GM19023 (cell line): Measurements from ENCODE around the gene NR2F1.
A peak's percentile ranks its signal among the peaks of the same experiment; 100 is the strongest.

Experiments used
- ATAC-seq: cut with Tn5 transposase; IDR thresholded peaks from one replicate; pipeline ENCODE4 v1.9.1; 2021; ENCODE audit warnings: mild to moderate bottlenecking, moderate library complexity; ENCODE audit not compliant: unreplicated experiment

NR2F1 gene

DNA sequence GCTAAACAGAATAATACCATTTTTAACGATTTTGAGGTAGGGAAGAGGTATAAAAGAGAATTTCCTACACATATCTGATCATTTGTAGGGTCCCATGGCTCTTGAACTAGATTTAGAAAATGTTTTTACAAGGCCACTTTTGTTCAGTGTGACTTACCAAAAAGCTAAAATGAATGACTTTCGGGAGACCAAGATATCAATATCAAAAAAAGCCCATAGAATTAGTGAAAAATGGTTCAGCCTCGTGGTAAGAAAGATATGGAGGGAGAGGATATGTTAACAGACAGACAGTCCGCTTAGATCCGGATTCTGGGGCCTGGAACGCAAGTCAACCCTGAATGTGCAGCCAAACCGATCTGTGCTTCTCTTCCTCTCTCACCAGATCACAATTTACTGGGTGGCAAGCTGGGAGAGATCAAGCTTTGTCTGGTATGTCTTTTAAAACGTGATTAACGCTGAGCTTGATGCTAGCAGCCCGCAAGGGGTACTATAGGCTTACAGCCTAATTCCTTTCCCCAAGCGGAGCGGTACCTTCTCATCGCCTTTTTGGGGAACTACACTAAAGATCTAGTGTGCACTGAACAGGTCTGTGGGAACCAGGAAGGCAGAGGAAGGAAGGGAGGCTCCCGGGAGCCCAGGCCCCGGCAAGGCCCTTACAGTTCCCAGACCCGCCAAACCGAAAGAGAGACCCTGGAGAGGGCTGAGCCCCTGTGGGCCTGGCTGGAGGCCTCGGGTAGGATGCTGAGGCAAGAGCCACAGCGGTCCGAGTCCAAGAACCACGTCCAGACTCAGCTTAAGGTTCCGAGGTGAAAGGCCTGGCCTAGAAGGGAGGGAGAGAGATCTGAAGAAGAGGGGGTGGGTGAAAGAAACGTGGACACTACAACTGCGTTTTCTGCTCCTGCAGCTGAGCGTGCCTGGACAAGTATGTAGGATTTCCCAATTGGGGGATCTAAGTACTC lies 4.9 kb upstream of the NR2F1 start:
- ATAC-seq, result no peak

DNA sequence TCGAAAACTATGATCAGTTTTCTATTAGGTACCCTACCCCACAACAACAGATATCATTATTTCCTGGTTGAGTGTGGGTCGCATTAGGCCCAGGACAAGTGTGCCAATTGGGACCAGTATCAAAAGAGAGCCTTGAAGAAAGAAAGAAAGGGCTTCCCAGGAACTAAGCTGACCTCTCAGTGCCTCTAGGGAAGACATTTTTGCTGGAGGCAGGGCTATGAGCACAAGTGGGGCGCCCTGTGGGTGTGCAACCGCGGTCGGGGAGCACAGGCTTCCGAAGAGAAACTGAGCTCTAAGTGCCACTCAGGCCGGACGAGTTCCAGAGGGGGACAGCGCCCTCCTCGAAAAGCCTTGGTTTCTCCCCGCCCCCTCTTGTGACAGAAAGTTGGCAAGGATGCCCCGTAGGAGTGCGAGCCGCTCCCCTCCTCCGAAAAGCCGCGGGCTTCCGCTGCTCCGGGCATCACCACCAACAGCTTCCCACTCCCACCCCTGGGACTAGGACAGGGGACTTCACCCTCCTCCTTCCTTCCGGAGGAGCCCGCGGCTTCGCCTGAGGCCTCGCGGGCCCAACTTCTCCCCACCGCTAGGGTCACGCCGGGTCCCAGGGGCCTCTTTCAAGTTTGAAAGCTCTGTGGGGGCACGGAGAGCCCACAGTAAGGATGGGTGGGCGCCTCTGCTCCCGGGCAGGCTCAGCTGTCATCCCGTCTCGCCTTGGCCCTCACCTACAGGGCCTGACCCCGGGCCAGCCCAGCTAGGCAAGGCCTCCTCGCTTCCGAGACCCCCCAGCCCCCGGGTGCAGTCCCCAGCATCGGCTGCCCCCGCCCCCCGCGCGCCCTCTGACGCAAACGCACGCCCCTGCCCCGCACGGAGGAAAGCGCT lies 4.0 kb upstream of the NR2F1 start:
- ATAC-seq, result no peak

DNA sequence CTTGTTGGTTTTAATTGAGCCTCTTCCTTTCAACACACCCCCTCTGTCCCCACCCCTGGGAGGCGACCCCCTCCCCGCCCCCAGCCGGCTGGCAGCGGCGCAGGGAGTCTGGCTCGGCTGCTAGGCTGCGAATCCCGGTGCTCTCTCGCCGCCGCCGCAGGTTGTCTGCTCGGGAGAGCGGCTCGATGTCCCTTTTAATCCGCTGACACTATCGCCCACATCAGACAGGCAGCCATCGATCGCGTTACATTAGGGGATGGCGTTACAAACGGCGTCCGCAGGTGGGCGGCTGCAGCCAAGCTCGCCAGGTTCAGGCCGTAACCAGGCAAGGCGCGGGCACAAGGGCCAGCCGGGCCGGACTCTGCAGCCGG lies 3.3 kb upstream of the NR2F1 start:
- no peak for ATAC-seq

DNA sequence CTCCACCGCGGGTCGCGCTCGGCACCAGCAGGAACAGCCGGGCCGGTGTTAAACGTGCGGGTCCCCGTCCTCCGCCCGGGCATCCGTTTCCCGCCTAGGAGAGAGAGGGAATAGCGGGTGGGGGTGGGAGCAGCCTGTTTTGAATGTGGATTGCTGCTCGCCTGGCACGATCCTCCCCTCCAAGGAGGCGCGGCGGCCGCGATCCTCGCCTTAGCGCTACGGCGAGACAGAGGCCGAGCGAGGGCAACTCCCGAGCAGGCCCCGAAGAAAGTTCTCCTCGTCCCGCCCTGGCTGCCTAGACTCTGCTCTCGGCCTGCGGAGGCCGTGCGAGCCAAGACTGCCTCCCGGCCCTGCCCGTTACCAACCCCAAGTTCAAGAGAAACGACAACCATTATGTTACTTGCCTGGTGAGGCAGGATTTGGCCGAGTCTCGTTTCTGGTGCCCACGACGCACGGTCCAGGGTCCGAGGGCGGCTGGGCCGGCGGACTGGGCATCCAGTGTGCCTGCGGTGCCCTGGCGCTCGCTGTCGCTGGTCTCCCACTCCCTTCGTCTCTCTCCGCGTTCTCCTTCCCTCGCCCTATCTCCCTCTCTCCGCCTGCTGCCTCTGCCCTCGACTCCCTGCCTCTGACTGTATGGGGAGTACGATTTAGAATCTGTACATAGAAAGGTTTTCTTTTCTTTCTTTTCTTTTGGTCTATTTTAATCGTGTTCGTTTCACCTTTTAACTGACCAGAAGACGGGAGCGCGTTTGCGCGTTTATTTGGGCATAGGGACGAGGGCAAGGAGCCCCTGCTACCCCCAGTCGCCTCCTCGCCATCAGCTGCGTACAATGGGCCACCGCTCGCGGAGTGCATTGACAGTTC lies 2.7 kb upstream of the NR2F1 start:
- no peak for ATAC-seq

DNA sequence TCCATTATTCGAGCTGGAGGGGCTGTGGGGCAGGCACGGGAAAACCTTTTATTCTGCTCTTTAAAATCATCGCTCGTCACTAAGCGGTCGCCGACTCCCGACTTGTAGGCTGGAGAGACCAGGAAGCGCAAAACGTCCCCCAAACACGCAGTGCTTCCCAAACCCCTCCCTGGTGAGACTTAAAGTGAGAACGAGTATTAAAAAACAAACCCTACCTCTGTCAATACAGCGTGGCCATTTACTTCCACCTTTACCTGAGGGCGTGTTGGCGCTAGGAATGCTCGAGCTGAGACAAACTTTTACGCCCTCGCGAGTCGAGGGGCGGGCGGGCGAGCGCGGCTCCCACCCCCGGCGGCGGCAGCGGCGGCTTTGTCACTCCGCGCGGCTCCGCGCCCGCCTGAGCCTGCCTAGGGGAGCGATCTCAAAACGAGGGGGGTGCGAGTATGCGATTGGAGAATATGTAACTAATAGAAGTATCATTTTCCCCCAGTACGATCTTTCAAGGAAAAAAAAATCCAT lies 2.0 kb upstream of the NR2F1 start, which contains the start of gene NR2F1-AS1:
Gene NR2F1-AS1, minus strand, starts transcription at position 293 of the 519 bp plus-strand sequence.
- ATAC-seq, result peak; percentile 30

DNA sequence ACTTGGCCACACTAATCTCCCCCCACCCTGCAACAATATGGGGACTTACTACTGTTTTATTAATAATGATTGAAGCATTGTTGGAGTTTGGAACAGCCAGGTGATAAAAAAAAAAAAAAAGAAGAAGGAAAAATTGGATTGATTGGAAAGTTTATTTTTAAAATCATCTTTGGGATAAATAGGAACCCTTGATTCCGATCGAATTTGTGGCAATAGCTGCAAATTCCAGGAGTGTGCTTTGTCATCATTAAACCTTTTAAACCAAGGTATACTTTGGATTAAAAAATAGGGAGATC lies 907 bp upstream of the NR2F1 start:
- ATAC-seq, result no peak

DNA sequence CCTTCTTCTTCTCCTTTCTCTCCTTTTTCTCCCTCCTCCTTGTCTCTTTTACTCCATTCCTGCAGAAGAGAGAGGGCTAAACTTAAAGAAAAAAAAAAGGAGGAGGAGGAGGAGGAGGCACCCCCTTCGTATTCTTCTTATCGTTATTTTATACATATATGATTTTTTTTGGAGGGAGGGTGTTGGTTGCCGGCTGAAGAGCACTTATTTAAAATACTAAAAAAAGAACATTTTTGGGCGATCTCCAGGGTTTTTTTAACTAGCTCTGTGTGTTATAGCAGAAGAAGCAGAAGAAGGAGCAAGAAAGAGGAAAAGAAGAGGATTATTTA lies 381 bp downstream of the NR2F1 start:
- ATAC-seq, result no peak

DNA sequence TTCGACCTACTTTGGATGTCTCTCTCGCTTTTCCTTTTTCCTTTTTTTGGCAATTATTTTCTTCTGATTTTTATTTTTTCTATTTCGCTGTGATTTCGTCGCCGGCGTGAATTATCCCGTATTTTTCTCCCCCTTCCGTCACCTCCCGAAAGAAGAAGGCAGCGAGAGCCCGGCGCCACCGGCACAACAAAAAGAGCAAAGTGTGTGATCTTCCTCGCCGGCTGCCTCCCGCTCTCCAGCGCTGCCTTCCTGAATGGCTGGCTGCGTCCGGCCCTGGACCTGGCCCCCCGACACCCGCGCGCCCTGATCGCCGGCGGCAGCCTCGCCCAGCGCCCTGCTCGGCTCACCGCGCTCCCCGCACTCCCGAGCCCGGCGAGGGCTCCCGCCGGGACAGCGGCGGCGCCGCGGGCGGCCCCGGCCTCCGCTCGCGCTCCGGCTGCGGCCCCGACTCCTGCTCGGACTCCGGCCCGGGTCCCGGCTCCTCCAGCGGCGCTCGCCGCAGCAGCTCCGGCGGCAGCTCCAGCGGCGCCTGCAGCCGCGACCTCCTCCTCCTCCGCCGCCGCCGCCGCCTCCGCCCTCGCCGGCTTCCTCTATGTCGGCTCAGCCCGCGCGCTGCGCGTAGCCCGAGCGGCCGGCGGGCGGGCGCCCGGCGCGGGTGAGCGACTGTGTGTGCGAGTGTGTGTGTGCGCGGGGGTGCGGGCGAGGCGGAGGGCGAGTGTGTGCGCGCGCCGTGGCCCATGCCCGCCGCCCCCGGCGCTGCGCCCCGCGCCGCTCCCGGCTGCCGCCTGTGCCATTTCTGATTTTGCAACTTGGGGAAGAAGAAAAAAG lies 960 bp downstream of the NR2F1 start:
- ATAC-seq, result peak; percentile 25

DNA sequence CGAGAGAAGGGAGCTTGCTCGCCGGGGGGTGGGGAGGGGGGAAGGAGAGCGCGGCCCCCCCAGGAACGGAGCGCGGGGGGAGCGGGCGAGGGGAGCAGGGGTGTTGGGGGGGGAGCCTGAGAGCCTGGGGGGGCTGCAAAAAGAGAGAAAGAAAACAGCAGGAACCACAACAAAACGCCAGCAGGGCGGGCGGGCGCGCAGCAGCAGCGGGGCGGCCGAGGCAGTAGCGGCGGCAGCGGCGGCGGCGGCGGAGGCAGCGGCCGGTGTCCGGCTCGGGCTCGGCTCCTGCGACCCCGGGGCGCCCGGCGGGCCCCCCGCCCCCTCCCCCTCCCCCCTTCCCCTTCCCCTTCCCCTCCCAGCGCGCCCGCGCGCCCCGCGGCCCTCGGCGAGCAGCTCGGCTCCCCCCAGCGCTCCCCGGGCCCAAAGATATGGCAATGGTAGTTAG lies 1.6 kb downstream of the NR2F1 start:
- no peak for ATAC-seq

DNA sequence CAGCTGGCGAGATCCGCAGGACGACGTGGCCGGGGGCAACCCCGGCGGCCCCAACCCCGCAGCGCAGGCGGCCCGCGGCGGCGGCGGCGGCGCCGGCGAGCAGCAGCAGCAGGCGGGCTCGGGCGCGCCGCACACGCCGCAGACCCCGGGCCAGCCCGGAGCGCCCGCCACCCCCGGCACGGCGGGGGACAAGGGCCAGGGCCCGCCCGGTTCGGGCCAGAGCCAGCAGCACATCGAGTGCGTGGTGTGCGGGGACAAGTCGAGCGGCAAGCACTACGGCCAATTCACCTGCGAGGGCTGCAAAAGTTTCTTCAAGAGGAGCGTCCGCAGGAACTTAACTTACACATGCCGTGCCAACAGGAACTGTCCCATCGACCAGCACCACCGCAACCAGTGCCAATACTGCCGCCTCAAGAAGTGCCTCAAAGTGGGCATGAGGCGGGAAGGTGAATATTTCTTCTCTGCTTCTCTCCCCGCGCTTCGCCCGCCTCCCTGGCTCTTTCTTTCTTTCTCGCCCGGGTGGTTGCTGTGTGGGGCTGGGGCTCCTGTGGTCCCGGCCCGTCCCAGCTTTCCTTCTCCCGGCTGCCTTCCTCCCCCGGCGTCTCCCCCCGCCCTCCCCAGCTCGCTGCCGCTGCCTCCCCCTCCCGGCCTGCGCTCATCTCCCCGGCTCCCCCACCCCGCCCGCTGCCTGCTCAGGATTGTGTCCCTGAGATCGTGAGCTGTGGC lies 2.2 kb downstream of the NR2F1 start:
- no peak for ATAC-seq

DNA sequence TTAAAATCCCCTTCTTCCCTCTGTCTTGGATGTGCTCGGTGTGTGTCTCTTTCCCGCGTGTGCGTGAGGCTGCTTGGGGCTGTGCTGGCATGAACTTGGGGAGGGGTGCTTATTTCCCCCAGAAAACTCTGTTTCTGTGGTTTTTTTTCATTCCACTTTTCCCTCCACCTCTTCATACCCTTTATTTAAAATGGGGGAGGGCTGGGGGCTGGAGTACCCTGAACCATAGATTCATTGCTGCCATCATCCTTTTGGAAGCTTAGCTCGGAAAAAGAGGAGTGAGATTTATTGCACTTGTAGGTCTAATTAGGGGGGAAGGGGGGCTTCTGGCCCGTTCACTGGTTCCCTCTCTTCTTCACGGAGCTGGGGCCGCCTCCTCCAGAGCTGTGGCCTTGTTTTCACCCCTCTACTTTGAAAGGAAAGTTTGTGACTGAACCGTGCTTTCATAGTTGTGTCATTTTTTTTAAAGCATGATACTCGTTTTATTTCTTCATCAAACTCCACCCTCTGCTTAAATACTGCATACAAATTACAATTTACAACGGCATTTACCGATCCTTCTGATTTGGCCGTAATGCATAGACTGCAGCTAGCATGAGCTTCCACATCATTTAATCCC lies 2.9 kb downstream of the NR2F1 start:
- no peak for ATAC-seq

DNA sequence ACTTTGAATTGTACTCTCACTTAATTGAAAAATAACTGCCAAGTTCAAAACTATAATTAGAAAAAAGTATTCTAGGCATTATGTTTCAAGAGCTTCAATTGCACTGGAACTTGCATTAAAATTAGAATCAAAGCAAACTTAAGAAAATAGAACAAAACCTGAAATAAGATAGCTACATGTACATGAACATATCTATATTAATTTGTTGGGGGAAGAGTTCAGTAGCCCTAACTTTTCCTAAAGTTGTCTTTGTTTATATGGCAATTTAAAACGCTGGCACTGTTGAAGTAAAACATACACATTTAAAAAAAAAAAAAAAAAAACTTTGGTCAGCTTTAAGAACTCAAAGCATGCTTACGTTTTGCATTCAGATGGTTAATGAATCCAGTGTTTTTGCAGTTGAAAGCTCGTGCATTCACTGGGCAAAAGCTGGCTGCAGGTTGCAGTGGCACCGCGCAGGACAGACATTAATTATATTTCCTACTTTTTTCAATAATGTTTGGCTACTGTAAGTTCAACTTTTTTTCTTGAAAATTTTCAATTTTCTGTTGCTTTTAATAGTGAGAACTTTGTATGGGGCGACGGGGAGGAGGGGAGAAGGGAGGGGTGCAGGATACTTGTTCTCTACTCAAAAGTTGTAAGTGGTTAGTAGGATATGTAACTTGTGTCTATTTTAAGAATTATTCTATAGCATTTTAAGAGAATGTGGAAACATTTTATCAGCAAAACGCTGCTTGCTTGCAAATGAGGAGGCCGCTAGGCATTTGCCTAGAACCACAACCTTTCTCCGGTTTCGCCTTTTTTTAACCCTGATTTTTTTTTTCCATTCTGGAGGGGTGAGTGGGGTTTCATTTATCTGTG lies 3.9 kb downstream of the NR2F1 start:
- ATAC-seq, result no peak

DNA sequence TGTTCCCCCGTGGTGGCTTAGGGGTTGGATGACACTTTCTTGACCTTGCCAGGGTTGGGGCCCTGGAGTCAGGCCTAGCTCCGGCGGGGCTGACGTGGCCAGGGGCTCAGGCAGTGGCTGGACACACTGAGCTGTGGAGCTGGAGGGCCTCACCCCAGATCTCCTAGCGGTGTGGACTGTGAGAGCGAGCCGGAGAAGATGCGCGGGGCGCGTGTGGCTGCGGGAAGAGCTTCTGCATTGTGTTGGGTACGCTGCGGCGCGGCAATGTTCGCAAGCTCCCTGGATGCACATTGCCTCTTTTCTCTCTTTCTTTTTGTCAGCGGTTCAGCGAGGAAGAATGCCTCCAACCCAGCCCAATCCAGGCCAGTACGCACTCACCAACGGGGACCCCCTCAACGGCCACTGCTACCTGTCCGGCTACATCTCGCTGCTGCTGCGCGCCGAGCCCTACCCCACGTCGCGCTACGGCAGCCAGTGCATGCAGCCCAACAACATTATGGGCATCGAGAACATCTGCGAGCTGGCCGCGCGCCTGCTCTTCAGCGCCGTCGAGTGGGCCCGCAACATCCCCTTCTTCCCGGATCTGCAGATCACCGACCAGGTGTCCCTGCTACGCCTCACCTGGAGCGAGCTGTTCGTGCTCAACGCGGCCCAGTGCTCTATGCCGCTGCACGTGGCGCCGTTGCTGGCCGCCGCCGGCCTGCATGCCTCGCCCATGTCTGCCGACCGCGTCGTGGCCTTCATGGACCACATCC lies 4.8 kb downstream of the NR2F1 start:
- ATAC-seq, result no peak

DNA sequence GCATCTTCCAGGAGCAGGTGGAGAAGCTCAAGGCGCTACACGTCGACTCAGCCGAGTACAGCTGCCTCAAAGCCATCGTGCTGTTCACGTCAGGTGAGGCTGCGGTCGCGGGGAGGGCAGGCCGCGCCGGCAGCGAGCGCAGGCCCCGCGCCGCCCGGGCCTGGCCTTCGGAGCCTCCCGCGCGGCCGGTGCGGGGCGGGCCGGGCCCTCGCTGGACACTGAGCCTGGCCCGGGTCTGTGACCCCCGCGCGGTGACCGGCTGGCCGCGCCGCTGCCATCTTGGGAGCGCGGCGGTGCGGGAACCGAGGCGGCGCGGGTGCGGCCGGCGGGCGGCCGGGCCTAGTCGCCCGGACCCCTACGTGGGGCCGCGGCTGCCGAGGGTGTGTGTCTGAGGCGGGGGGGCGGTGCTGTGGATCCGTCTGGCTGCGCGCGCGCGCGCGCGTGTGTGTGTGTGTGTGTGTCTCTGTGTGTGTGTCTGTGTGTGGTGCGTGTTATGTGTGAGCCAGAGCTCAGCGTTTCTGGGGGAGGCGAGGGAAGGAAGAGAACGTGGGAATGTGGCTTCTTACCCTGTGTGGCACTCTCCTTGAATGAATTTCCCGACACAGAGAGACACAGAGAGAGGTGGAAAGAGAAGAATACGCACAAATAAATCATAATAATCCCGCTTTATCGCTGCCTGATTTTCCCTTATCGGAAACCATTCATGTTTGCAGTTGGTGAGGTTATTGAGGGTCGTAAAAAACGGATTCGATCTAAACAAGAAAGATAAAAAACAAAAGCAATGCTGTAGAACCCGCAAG lies 5.5 kb downstream of the NR2F1 start:
- no peak for ATAC-seq

DNA sequence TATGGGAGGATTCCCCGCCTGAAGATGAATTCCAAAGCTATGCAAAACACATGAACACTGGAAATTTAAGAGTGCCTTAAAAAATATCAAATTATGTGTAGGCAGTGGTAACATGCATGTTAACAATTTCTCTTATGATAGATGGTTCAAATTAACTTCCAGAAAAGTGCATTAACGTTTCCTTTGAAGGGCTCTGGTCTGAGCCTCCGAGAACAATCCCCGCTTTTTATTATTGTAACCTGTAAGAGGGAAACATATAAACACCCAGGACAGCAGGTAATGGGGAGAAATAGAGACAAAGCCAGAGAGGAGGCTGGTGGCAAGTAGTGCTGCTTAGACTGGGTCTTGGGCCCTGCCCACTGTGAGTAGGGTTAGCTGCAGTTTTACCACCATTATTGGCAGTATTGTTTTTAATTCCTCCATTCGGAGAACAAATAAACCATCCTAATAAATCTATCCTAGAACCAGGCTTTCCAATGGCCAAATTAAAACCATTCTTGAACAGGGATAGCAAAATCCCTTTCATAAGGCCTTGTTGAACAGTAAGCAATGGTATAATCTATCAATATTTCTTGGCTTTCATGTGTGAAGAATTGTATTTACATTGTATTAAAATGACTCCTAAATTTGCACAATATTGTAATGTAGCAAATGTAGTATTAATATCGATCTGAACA lies 6.3 kb downstream of the NR2F1 start:
- ATAC-seq, result no peak

DNA sequence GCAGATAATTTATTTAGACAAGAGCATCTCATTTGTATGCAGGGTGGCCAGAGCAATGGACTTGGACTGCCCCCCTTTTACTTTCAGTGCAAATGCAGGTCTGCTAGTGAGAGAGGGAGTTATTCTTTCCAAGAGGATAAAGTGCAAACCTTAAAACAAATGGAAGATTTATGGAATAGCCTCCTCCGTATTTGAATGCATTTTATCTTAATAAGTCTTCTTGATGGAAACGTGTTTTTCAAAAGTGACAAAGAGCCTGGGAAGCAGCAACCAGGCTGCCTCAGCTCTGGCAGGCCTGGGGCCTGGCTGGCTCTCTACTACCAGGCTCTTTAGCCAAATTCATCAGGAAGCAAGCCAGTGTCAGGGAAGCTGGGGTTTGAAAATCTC lies 6.8 kb downstream of the NR2F1 start:
- no peak for ATAC-seq
